CD4-positive, alpha-beta T cell (primary cell): Measurements from ENCODE around the gene TSPYL2. TPM values are rescaled to one million over a fixed set of nuclear protein-coding genes. Genes with fewer than 3 reads are reported as not detected.

Experiments used
- ATAC-seq: fragments of 200-7000 bp; cut with Tn5 transposase; one replicate; pipeline ENCODE4 v1.10.0; 2022; ENCODE audit warnings: mild to moderate bottlenecking; ENCODE audit not compliant: poor library complexity
- CTCF ChIA-PET: fragments of 350-600 bp; sonication (Branson Sonifier 250); formaldehyde crosslinking; loops from one replicate; lab custom pipeline; 2021; ENCODE audit warnings: antibody characterized with exemption, inconsistent platforms; lab: Charles Lee
- POLR2A ChIA-PET: fragments of 350-600 bp; sonication (Branson Sonifier 250); formaldehyde crosslinking; loops from one replicate; lab custom pipeline; 2021; ENCODE audit warnings: antibody characterized with exemption, inconsistent platforms; lab: Charles Lee
- DNase-seq, 14 experiments: peaks; one replicate each; pipeline ENCODE4 v3.0.0-alpha.2; 2013 to 2020; ENCODE audit warnings: mixed read lengths in 2 of 14
- H3K27ac ChIP-seq, 2 donors: one replicate each; pipeline versions ENCODE4 v1.5.1 to v1.7.0; 2013; ENCODE audit warnings: low read length in 2 of 2, low read depth in 1 of 2, mild to moderate bottlenecking in 1 of 2
- H3K27me3 ChIP-seq, 2 experiments: 1 replicate in 1 of 2; 2 replicates in 1 of 2; pipeline versions ENCODE4 v1.6.1 to v1.7.0; 2013; ENCODE audit warnings: low read length in 2 of 2, control low read depth in 1 of 2, mild to moderate bottlenecking in 1 of 2, moderate library complexity in 1 of 2; ENCODE audit not compliant: insufficient read depth in 2 of 2, control insufficient read depth in 1 of 2
- H3K36me3 ChIP-seq: one replicate; pipeline ENCODE4 v1.6.1; 2013; ENCODE audit warnings: low read length, control low read depth; ENCODE audit not compliant: insufficient read depth
- H3K4me1 ChIP-seq: one replicate; pipeline ENCODE4 v1.6.1; 2013; ENCODE audit warnings: low read length, control low read depth; ENCODE audit not compliant: insufficient read depth
- H3K4me3 ChIP-seq: one replicate; pipeline ENCODE4 v1.5.1; 2013; ENCODE audit warnings: mild to moderate bottlenecking, low read length, moderate library complexity
- H3K9me3 ChIP-seq, 2 experiments: 1 replicate in 1 of 2; 2 replicates in 1 of 2; pipeline versions ENCODE4 v1.6.1 to v1.7.0; 2013; ENCODE audit warnings: low read length in 2 of 2, mild to moderate bottlenecking in 2 of 2, control low read depth in 1 of 2, moderate library complexity in 1 of 2; ENCODE audit not compliant: control insufficient read depth in 1 of 2, insufficient read depth in 1 of 2
- H3K27ac Mint-ChIP-seq: one replicate; pipeline ENCODE4 v1.8.0; 2020; ENCODE audit warnings: mixed read lengths
- H3K27me3 Mint-ChIP-seq: one replicate; pipeline ENCODE4 v1.8.0; 2021; ENCODE audit warnings: mixed read lengths
- H3K36me3 Mint-ChIP-seq: one replicate; pipeline ENCODE4 v1.8.0; 2021; ENCODE audit warnings: low read depth, mixed read lengths
- H3K4me1 Mint-ChIP-seq: one replicate; pipeline ENCODE4 v1.8.0; 2021; ENCODE audit warnings: low read depth, mixed read lengths
- H3K4me3 Mint-ChIP-seq: one replicate; pipeline ENCODE4 v1.8.0; 2020; ENCODE audit warnings: mild to moderate bottlenecking, mixed read lengths
- H3K9me3 Mint-ChIP-seq: one replicate; pipeline ENCODE4 v1.8.0; 2020; ENCODE audit warnings: mixed read lengths
- intact Hi-C, 2 experiments: fragments of 100-400 bp; cut with DNase I in 1 of 2; cut with micrococcal nuclease in 1 of 2; formaldehyde crosslinking; loops; one replicate each; pipeline versions ENCODE4 v1.15.1 to v1.9.0; 2023 to 2025; cut with DNase I, micrococcal nuclease
- total RNA-seq, 174 experiments: library from RNA in 2 of 174; stranded (reverse) in 2 of 174; gene quantifications; one replicate each; pipeline ENCODE4 v1.2.3 and lab custom pipeline; 2021 to 2026
- TF ChIP-seq, protein P1 (sequence below): fragments of 200-600 bp; IDR thresholded peaks from one replicate; pipeline ENCODE4 v1.8.0; 2022; ENCODE audit warnings: antibody characterized with exemption, mild to moderate bottlenecking

Gene TSPYL2
- total RNA-seq, 2 experiments from 2014 or later, result 428 to 461 TPM

DNA sequence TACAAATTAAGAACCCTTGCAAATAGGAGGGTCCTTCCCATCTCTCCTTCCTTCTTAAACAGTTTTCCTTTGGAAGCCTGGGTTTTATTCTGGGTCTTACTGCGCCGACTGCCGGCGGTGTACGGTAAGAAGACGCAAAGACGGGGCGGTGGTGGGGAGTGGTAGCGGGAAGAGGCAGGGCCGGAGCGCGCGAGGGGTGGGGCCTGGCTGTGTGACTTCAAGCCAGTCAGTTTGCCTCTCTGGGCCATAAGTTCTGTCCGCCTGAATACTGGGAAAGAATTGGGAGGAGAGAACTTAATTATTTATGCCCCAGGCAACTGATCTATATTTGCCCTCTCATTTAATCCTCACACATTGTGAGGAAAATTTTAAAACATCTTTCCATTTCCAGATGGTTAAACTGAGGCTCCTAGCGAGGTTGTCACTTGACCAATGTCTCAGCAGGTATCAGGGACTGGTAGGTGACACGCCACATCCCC, 11.0 kb downstream of the TSPYL2 start:
- Histone ChIP-seq H3K27me3 (no peaks in the 10 kb centered on the region), H3K4me3 (peak overlapping the region; percentile 81), H3K4me1 (peaks cover 23% of the 10 kb centered on the region), H3K9me3 (no peaks in the 10 kb centered on the region), H3K27ac (peak overlapping the region; percentile 58 to 85), H3K36me3 (no peaks in the 10 kb centered on the region)
- peaks cover 16% of the 10 kb centered on the region for H3K36me3 Mint-ChIP-seq
- intact Hi-C loops, result loop anchor here (1.0 to 10.0 kb wide), 3 partner anchors 22 to 828 kb away; no protein-coding TSS in a partner anchor
- peak overlapping the region; percentile 93 for H3K4me3 Mint-ChIP-seq
- H3K9me3 Mint-ChIP-seq, result no peaks in the 10 kb centered on the region
- H3K27me3 Mint-ChIP-seq, result no peaks in the 10 kb centered on the region
- ChIA-PET CTCF (no interaction called here), POLR2A (no interaction called here)
- peak overlapping the region; percentile 93 for H3K27ac Mint-ChIP-seq
- ATAC-seq (peak; percentile 53), DNase-seq (peak; percentile 61 to 87 (median 70))
- peaks cover 43% of the 10 kb centered on the region for H3K4me1 Mint-ChIP-seq
- TF ChIP-seq, protein P1, sequence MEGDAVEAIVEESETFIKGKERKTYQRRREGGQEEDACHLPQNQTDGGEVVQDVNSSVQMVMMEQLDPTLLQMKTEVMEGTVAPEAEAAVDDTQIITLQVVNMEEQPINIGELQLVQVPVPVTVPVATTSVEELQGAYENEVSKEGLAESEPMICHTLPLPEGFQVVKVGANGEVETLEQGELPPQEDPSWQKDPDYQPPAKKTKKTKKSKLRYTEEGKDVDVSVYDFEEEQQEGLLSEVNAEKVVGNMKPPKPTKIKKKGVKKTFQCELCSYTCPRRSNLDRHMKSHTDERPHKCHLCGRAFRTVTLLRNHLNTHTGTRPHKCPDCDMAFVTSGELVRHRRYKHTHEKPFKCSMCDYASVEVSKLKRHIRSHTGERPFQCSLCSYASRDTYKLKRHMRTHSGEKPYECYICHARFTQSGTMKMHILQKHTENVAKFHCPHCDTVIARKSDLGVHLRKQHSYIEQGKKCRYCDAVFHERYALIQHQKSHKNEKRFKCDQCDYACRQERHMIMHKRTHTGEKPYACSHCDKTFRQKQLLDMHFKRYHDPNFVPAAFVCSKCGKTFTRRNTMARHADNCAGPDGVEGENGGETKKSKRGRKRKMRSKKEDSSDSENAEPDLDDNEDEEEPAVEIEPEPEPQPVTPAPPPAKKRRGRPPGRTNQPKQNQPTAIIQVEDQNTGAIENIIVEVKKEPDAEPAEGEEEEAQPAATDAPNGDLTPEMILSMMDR, result peak; percentile 63

DNA sequence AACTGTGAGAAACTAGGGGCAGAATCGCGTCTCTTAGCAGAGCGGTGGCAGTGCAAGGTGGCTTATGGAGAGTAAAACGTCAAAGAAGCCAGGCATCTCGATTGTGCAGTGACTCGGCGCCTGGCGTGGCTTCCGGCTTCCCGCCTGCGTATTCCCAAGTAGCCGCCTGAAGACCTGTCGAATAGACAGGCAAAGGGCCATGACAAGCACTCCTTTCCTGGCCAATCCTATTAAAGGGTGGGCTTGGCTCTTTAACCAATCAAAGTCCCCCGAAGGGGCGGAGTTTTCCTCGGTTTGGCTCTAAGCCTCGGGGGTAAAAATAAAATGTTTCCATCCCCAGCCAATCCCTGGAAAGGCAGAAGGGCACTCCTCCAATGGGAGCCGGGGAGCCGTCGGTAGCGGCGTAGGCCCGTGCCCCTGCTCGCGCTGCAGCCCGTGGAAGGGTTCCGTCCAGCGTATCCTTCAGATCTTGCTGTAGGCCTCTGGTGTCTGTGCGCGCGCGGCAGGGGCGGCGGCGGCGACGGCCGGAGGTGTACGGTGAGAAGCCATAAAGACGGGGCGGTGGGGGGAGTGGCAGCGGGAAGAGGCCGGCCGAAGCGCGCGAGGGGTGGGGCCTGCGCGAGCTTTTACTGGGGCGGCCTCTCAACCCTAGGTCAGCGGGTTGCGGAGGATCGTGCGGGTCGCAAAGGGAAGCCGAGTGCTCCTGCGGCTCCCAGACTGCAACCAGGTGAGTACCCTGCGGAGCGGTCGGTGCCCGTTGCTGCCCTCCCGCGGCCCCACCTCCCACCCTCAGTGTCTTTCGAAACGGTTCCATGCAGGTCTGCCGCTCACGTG, 11.8 kb downstream of the TSPYL2 start, which contains the start of gene KANTR:
Gene KANTR (plus strand): TSS at position 395 of the 834 bp plus-strand sequence. CDS start 30,131 bp downstream, outside the sequence.
- Histone ChIP-seq H3K4me3 (peak within 1 kb of the TSS; percentile 81), H3K27me3 (no peaks in the 10 kb centered on the region), H3K36me3 (no peaks in the 10 kb centered on the region), H3K9me3 (no peaks in the 10 kb centered on the region), H3K4me1 (peaks cover 16% of the 10 kb centered on the region), H3K27ac (peak within 1 kb of the TSS; percentile 58 to 85)
- intact Hi-C loops, result loop anchor here (1.0 to 10.0 kb wide), 3 partner anchors 23 to 829 kb away; no protein-coding TSS in a partner anchor
- DNase-seq, result peak; percentile 36 to 92 (median 72)
- TF ChIP-seq, protein P1, result no peak
- H3K9me3 Mint-ChIP-seq, result no peaks in the 10 kb centered on the region
- H3K27ac Mint-ChIP-seq, result peak within 1 kb of the TSS; percentile 93
- no peaks in the 10 kb centered on the region for H3K27me3 Mint-ChIP-seq
- peaks cover 35% of the 10 kb centered on the region for H3K4me1 Mint-ChIP-seq
- peak within 1 kb of the TSS; percentile 93 for H3K4me3 Mint-ChIP-seq
- ChIA-PET POLR2A (interaction anchor here (1.0 to 1.7 kb wide), 3 partner anchors 9 to 131 kb away, joined by 4 to 15 read pairs (median 6); partner anchors contain the start of gene TSPYL2), CTCF (no interaction called here)
- peaks cover 9% of the 10 kb centered on the region for H3K36me3 Mint-ChIP-seq
- peak; percentile 76 for ATAC-seq

DNA sequence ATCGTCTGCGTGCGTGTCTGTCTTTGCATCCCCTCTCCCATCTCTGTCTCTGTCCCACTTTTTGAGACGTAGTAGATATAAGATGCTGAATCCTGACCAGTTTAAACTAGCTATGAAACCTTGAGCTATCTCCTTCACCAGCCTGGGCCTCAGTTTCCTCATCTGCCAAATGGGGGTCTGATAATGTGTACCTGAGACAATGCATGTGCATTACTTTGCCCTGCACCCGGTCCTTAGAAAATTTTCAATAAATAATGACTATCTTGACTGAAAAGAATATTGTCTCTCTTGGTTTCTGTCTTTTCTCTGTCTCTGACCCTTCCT, 12.4 kb downstream of the TSPYL2 start:
- Histone ChIP-seq H3K27ac (peak overlapping the region; percentile 15 to 85), H3K4me3 (peak overlapping the region; percentile 81), H3K4me1 (peaks cover 16% of the 10 kb centered on the region), H3K27me3 (no peaks in the 10 kb centered on the region), H3K9me3 (no peaks in the 10 kb centered on the region), H3K36me3 (peaks cover under 1% of the 10 kb centered on the region)
- TF ChIP-seq, protein P1, result no peak
- no peak for ATAC-seq
- Mint-ChIP-seq H3K4me1 (peaks cover 30% of the 10 kb centered on the region), H3K27ac (peak overlapping the region; percentile 93), H3K27me3 (no peaks in the 10 kb centered on the region), H3K36me3 (peaks cover 13% of the 10 kb centered on the region), H3K4me3 (peak overlapping the region; percentile 93), H3K9me3 (no peaks in the 10 kb centered on the region)
- CTCF ChIA-PET, result no interaction called here
- intact Hi-C loops, result loop anchor here in 1 of 2 experiments (5.0 to 10.0 kb wide), 2 partner anchors 97 to 830 kb away; no protein-coding TSS in a partner anchor
- POLR2A ChIA-PET, result interaction anchor here (1.0 to 1.7 kb wide), 3 partner anchors 8 to 131 kb away, joined by 4 to 15 read pairs (median 6); partner anchors contain the start of gene TSPYL2
- no peak for DNase-seq
